OCI-LY3 (cell line): ENCODE data around the gene CD79A.

Experiments
- H2AFZ ChIP-seq: fragments of 200-600, 300-600 bp; shearing (Covaris generic); 2 replicates; pipeline ENCODE4 v1.6.0; 2014; ENCODE audit warnings: antibody characterized with exemption, low read depth, low read length
- H3K27ac ChIP-seq: fragments of 200-600, 300-600 bp; sonication (generic); 2 replicates; pipeline ENCODE4 v1.5.1; 2014; ENCODE audit warnings: mild to moderate bottlenecking, low read length, moderate library complexity, mixed read lengths
- H3K27me3 ChIP-seq: fragments of 200-600, 300-600 bp; sonication (generic); 2 replicates; pipeline ENCODE4 v1.6.1; 2014; ENCODE audit warnings: low read depth, low read length, mixed read lengths
- H3K36me3 ChIP-seq: fragments of 200-600, 300-600 bp; sonication (generic); replicated peaks from 2 replicates; pipeline ENCODE3; 2014; ENCODE audit warnings: low read depth, low read length, mixed read lengths
- H3K4me1 ChIP-seq: fragments of 300-600, 200-600 bp; sonication (generic); 2 replicates; pipeline ENCODE4 v1.6.1; 2014; ENCODE audit warnings: low read length, mixed read lengths
- H3K4me2 ChIP-seq: fragments of 200-600, 300-600 bp; sonication (generic); 2 replicates; pipeline ENCODE4 v1.6.1; 2014; ENCODE audit warnings: low read length, mixed read lengths
- H3K4me3 ChIP-seq: fragments of 300-600, 200-600 bp; sonication (generic); 2 replicates; pipeline ENCODE4 v1.5.1; 2014; ENCODE audit warnings: antibody characterized with exemption, mild to moderate bottlenecking, low read length, moderate library complexity
- H3K79me2 ChIP-seq: fragments of 300-600, 200-600 bp; shearing (Covaris generic); 2 replicates; pipeline ENCODE4 v1.6.1; 2014; ENCODE audit warnings: mild to moderate bottlenecking, low read length, mixed read lengths
- H3K9ac ChIP-seq: fragments of 300-600, 200-600 bp; shearing (Covaris generic); 2 replicates; pipeline ENCODE4 v1.6.0; 2014; ENCODE audit warnings: mild to moderate bottlenecking, low read length, moderate library complexity
- H3K9me3 ChIP-seq: fragments of 200-600, 300-600 bp; shearing (Covaris generic); 2 replicates; pipeline ENCODE4 v1.6.1; 2014; ENCODE audit warnings: low read length, mixed read lengths; ENCODE audit not compliant: insufficient read depth
- H4K20me1 ChIP-seq: fragments of 200-600, 300-600 bp; sonication (generic); 2 replicates; pipeline ENCODE4 v1.6.1; 2016; ENCODE audit warnings: low read length, mixed read lengths; ENCODE audit not compliant: insufficient read depth
- EZH2phosphoT487 ChIP-seq: fragments of 200-600 bp; shearing (Covaris generic); IDR thresholded peaks from 2 replicates; pipeline ENCODE4 v1.6.1; 2018; ENCODE audit warnings: antibody characterized with exemption, mixed run types, low read depth
- TF ChIP-seq, protein P1 (sequence below): fragments of 200-600, 300-600 bp; sonication (generic); IDR thresholded peaks from 2 replicates; pipeline ENCODE4 v1.5.1; 2014; ENCODE audit warnings: antibody characterized with exemption, low read length, low read depth

CD79A gene

DNA sequence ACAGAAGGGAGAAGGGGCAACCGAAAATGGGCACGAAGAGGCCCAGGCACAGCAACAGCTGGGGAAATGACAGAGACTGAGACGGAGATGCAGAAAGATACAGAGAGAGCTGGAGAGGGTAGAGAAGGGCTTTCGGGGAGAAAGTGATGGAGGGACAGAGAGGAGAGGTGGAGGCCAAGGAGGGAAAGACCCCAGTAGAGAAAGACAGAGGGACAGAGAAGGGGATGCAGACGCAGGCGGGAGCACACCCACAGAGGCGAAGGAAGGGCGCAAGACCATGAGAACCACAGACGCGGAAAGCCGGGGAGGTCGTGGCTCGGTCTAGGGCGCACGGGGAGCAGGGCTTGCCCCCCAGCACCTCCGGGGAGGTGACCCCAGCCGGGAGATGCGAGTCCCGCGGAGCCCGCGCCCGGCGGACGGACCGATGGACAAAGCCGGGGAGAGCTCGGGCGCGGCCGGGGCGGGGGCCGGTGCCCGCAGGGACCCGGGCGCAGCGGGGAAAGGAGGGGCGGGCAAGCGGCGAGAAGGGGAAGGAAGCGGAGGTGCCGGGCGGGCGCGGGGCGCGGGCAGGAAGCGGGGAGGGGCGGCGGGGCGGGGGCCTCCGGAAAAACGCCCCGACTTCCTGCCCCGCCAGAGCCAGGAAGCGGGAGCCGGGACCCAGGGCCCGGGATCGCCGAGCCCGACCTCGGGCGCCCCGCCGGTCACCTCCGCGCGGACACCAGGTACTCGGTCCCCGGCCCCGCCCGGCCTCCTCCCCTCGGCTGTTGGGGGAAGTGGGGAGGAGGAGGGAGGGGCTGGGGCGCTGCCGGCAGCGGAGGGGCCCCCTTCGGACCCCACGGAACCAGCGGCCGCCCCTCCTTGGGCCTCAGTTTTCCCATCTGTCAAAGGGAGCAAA lies 5.7 kb downstream of the CD79A start, which contains the start of gene ARHGEF1:
ARHGEF1 (plus strand) TSS at position 617 of the 895 bp plus-strand sequence. CDS start 4,899 bp downstream, outside the sequence.
- peaks cover 24% of the 10 kb centered on the region for H4K20me1 ChIP-seq
- H2AFZ ChIP-seq: no peak within 1 kb of the TSS; the same call in 1 of the 2 replicates
- peaks cover 56% of the 10 kb centered on the region for H3K79me2 ChIP-seq
- H3K27me3 ChIP-seq: no peaks in the 10 kb centered on the region
- H3K27ac ChIP-seq: peak within 1 kb of the TSS; percentile 78
- peak within 1 kb of the TSS; percentile 85 for H3K4me2 ChIP-seq
- H3K36me3 ChIP-seq: peaks cover 21% of the 10 kb centered on the region
- no peaks in the 10 kb centered on the region for H3K9me3 ChIP-seq
- H3K4me3 ChIP-seq: peak within 1 kb of the TSS; percentile 85
- TF ChIP-seq, protein P1, sequence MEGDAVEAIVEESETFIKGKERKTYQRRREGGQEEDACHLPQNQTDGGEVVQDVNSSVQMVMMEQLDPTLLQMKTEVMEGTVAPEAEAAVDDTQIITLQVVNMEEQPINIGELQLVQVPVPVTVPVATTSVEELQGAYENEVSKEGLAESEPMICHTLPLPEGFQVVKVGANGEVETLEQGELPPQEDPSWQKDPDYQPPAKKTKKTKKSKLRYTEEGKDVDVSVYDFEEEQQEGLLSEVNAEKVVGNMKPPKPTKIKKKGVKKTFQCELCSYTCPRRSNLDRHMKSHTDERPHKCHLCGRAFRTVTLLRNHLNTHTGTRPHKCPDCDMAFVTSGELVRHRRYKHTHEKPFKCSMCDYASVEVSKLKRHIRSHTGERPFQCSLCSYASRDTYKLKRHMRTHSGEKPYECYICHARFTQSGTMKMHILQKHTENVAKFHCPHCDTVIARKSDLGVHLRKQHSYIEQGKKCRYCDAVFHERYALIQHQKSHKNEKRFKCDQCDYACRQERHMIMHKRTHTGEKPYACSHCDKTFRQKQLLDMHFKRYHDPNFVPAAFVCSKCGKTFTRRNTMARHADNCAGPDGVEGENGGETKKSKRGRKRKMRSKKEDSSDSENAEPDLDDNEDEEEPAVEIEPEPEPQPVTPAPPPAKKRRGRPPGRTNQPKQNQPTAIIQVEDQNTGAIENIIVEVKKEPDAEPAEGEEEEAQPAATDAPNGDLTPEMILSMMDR: no peak
- TF ChIP-seq EZH2phosphoT487: no peak
- H3K4me1 ChIP-seq: peaks cover 40% of the 10 kb centered on the region
- peak within 1 kb of the TSS; percentile 91 for H3K9ac ChIP-seq

- peak overlapping the region; percentile 91 for H3K9ac ChIP-seq
- TF ChIP-seq, protein P1: no peak
- no peak for TF ChIP-seq EZH2phosphoT487
- no peak overlapping the region; the same call in 1 of the 2 replicates for H2AFZ ChIP-seq
- peaks cover 22% of the 10 kb centered on the region for H4K20me1 ChIP-seq
- peak overlapping the region; percentile 85 for H3K4me3 ChIP-seq
- H3K4me1 ChIP-seq: peaks cover 37% of the 10 kb centered on the region
- H3K36me3 ChIP-seq: peaks cover 15% of the 10 kb centered on the region
- peak overlapping the region; percentile 78 for H3K27ac ChIP-seq
- peaks cover 50% of the 10 kb centered on the region for H3K79me2 ChIP-seq
- H3K9me3 ChIP-seq: no peaks in the 10 kb centered on the region
- peak overlapping the region; percentile 85 for H3K4me2 ChIP-seq
- no peaks in the 10 kb centered on the region for H3K27me3 ChIP-seq
Measured at GRCh38 chr19:41883463-41883820, 6.4 kb downstream of the CD79A start.

DNA sequence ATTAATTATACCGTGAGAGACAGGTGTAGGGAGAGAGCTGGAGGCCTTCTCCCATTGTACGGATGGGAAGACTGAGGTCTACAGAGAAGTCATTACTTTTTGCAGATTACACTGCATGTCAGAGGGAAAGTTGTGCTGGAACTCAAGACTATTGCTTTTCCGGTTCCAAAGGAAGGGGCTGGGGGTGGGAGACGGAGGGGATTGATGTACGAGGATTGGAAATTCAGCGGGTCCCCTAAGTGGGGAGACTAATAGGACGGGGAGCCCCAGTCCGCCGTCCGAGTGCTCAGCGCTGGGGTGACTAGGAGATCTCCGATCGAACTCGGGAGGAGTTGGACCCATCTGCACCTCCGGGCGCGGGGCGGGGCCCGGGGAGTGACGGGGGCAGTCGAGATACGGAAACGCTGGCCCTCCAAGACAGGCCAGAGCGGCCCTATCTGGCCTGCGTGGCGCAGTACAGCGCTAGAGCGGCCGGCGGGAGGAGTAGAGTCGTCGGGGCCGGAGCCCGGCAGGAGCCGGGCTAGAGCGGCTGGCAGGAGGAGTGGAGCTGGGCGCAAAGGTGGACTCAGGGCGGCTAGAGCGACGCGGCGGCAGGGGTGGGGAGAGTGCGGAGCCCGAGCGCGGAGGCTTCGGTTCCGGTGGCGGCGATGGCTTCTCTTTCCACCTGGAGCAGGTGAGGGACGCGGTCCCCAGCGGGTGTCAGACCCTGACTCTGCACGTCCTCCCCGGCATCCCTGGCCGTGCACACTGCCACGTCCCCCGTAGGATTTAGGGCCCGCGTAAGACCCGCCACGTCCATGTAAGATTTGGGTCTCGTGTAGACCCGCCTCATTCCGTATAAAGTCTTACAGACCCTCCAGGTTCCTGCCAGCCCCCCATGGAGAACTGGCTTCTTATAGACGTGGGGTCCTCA lies 7.0 kb downstream of the CD79A start:
- Histone ChIP-seq H3K79me2 (peaks cover 44% of the 10 kb centered on the region), H2AFZ (peak overlapping the region; percentile 24; the same call in 1 of the 2 replicates), H3K27ac (peak overlapping the region; percentile 78), H3K9me3 (no peaks in the 10 kb centered on the region), H4K20me1 (peaks cover 16% of the 10 kb centered on the region), H3K4me3 (peak overlapping the region; percentile 85), H3K27me3 (no peaks in the 10 kb centered on the region), H3K36me3 (peaks cover 13% of the 10 kb centered on the region), H3K9ac (peak overlapping the region; percentile 91), H3K4me2 (peak overlapping the region; percentile 92), H3K4me1 (peaks cover 30% of the 10 kb centered on the region)
- TF ChIP-seq EZH2phosphoT487: no peak
- TF ChIP-seq, protein P1: 0 out of 2 replicates have a peak, but pooled peaks have one; percentile 5
